22Rv1 (cell line): ENCODE data around the gene SH2D3A.

Experiments
- CTCF ChIP-seq: fragments of 450-650 bp; IDR thresholded peaks from 2 replicates; pipeline ENCODE4 v1.5.1; 2017; ENCODE audit warnings: mild to moderate bottlenecking
- ZFX ChIP-seq: fragments of 450-650 bp; IDR thresholded peaks from 2 replicates; pipeline ENCODE4 v1.6.1; 2017; ENCODE audit warnings: antibody characterized with exemption, borderline replicate concordance

- TF ChIP-seq CTCF (no peak), ZFX (no peak)
These were observed 37.0 kb downstream of the SH2D3A start for GRCh38 chr19:6730153-6730804.
